ENCODE data around the gene WDR37. TPM values are rescaled to one million over a fixed set of nuclear protein-coding genes. Genes with fewer than 3 reads are reported as not detected.
A peak's percentile ranks its signal among the peaks of the same experiment; 100 is the strongest.

The WDR37 gene
- polyA plus RNA-seq, 3 donors, result 7.1 to 33.6 (median 8.6) TPM

- Histone ChIP-seq H4K20me1 (ENCODE audit: insufficient read depth, low read length) (peaks cover 37% of the 10 kb centered on the region), H3K4me1 (ENCODE audit: control insufficient read depth in 1 of 2, insufficient read depth in 2 of 2, low read length in 2 of 2) (no peaks in the 10 kb centered on the region), H3K4me2 (replicated peaks; ENCODE audit: extremely low read depth, low read length, poor library complexity, severe bottlenecking) (no peak overlapping the region), H3K9ac (ENCODE audit: insufficient read depth, low read length, poor library complexity, severe bottlenecking) (no peak overlapping the region), H3K9me3 (replicated peaks in 1 of 2; ENCODE audit: control insufficient read depth in 1 of 2, insufficient read depth in 1 of 2, low read length in 2 of 2) (peaks cover 0 to 9% of the 10 kb centered on the region in 2 donors), H2AFZ (ENCODE audit: insufficient read depth, low read depth, low read length, poor library complexity, severe bottlenecking) (no peak overlapping the region), H3K36me3 (replicated peaks in 1 of 2; ENCODE audit: control insufficient read depth in 1 of 2, insufficient read depth in 2 of 2, low read length in 2 of 2) (peaks cover 30 to 34% of the 10 kb centered on the region in 2 donors), H3K79me2 (ENCODE audit: insufficient read depth, low read length) (no peaks in the 10 kb centered on the region), H3K27ac (ENCODE audit: low read depth in 1 of 2, low read length in 2 of 2) (no peak overlapping the region), H3K27me3 (ENCODE audit: control insufficient read depth in 2 of 2, insufficient read depth in 2 of 2, low read length in 2 of 2) (no peaks in the 10 kb centered on the region), H3K4me3 (replicated peaks in 1 of 3; ENCODE audit: low read depth in 2 of 3, low read length in 3 of 3) (no peak overlapping the region)
- H3K4me3 Mint-ChIP-seq, result no peak overlapping the region
- peaks cover 4 to 13% (median 7%) of the 10 kb centered on the region in 7 donors for H3K9me3 Mint-ChIP-seq
- peak overlapping the region in 1 of 7 donors; percentile 56 for H3K27ac Mint-ChIP-seq
- no peak for DNase-seq
- no peaks in the 10 kb centered on the region for H3K4me1 Mint-ChIP-seq
- TF ChIP-seq, protein P1, sequence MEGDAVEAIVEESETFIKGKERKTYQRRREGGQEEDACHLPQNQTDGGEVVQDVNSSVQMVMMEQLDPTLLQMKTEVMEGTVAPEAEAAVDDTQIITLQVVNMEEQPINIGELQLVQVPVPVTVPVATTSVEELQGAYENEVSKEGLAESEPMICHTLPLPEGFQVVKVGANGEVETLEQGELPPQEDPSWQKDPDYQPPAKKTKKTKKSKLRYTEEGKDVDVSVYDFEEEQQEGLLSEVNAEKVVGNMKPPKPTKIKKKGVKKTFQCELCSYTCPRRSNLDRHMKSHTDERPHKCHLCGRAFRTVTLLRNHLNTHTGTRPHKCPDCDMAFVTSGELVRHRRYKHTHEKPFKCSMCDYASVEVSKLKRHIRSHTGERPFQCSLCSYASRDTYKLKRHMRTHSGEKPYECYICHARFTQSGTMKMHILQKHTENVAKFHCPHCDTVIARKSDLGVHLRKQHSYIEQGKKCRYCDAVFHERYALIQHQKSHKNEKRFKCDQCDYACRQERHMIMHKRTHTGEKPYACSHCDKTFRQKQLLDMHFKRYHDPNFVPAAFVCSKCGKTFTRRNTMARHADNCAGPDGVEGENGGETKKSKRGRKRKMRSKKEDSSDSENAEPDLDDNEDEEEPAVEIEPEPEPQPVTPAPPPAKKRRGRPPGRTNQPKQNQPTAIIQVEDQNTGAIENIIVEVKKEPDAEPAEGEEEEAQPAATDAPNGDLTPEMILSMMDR (IDR thresholded peaks at IDR 0.05), result no peak
- H3K36me3 Mint-ChIP-seq, result peaks cover 35 to 39% of the 10 kb centered on the region in 2 donors
- peaks cover 0 to 3% (median 2%) of the 10 kb centered on the region in 3 donors for H3K27me3 Mint-ChIP-seq (ENCODE audit: low read depth in 3 of 3)
- WGBS (ENCODE audit: insufficient coverage), result 90% methylated on average over 3 of the region's 3 CpGs
- intact Hi-C loops (cut with micrococcal nuclease), result no loop called here
Observed at GRCh38 chr10:1133495-1134045, 77.4 kb downstream of the WDR37 start.

GRCh38 chr10:1134156-1134555 lies 78.0 kb downstream of the WDR37 start:
- no peak for DNase-seq
- Histone ChIP-seq H3K79me2 (ENCODE audit: insufficient read depth, low read length) (no peaks in the 10 kb centered on the region), H3K4me2 (replicated peaks; ENCODE audit: extremely low read depth, low read length, poor library complexity, severe bottlenecking) (no peak overlapping the region), H3K4me3 (replicated peaks in 1 of 3; ENCODE audit: low read depth in 2 of 3, low read length in 3 of 3) (no peak overlapping the region), H3K27ac (ENCODE audit: low read depth in 1 of 2, low read length in 2 of 2) (no peak overlapping the region), H3K27me3 (ENCODE audit: control insufficient read depth in 2 of 2, insufficient read depth in 2 of 2, low read length in 2 of 2) (no peaks in the 10 kb centered on the region), H4K20me1 (ENCODE audit: insufficient read depth, low read length) (peaks cover 31% of the 10 kb centered on the region), H3K4me1 (ENCODE audit: control insufficient read depth in 1 of 2, insufficient read depth in 2 of 2, low read length in 2 of 2) (no peaks in the 10 kb centered on the region), H3K9me3 (replicated peaks in 1 of 2; ENCODE audit: control insufficient read depth in 1 of 2, insufficient read depth in 1 of 2, low read length in 2 of 2) (peaks cover 0 to 9% of the 10 kb centered on the region in 2 donors), H2AFZ (ENCODE audit: insufficient read depth, low read depth, low read length, poor library complexity, severe bottlenecking) (no peak overlapping the region), H3K36me3 (replicated peaks in 1 of 2; ENCODE audit: control insufficient read depth in 1 of 2, insufficient read depth in 2 of 2, low read length in 2 of 2) (peaks cover 24 to 28% of the 10 kb centered on the region in 2 donors), H3K9ac (ENCODE audit: insufficient read depth, low read length, poor library complexity, severe bottlenecking) (no peak overlapping the region)
- Mint-ChIP-seq H3K4me1 (no peaks in the 10 kb centered on the region), H3K27me3 (ENCODE audit: low read depth in 3 of 3) (peaks cover 0 to 7% (median 4%) of the 10 kb centered on the region in 3 donors), H3K27ac (no peak overlapping the region), H3K9me3 (peaks cover 6 to 15% (median 10%) of the 10 kb centered on the region in 7 donors), H3K4me3 (no peak overlapping the region), H3K36me3 (peaks cover 29 to 33% of the 10 kb centered on the region in 2 donors)
- no CpG with 5 or more reads among the region's 2 CpGs for WGBS (ENCODE audit: insufficient coverage)
- TF ChIP-seq, protein P1 (IDR thresholded peaks at IDR 0.05), result no peak
- intact Hi-C loops (cut with micrococcal nuclease), result no loop called here
